Measurements from ENCODE around the gene IQCE.

Gene IQCE

DNA sequence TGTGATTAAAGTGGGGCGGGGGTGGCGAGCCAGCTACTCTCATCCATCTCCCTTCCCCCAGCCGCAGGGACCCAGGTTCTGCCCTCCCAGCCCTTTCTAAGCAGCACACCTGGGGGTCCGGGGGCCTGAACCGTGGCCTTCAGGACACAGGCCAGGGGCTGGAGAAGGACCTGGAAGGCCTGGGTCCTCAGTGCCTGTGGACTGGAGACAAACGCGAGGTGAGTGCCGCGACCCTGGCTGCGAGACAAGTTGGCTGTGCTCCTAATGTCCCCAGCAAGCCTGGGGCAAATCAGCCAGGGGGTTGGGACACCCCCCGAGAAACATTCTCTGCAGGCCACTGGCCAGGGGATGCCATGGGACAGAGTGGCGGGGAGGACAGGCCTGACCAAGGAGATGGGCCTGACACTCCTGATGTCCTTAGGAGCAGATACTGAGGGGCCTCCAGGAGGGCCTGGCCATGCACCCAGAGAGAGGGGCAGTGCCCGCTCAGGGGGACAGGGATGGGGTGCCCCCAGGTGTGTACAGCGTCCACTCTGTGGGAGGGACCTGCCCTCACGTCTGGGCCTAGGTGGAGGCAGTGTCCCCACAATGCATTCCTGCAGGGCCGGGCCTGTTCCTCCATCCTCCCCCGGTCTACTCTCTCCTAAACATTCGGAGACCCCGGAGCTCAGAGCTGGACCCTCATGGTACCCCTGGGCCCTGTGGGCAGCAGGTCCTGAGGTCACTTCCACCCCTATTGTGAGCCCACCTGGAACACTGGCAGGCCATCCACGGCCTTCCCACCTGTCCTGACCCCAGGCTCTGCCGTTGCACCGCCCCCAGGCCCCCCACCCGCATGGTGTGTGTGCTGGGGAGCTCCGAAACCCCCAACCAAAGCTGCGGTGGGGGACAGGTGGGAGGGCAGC lies 16.5 kb upstream of the IQCE start:
- H3K36me3 ChIP-seq (replicated peaks) = peaks cover 43% of the 10 kb centered on the region

DNA sequence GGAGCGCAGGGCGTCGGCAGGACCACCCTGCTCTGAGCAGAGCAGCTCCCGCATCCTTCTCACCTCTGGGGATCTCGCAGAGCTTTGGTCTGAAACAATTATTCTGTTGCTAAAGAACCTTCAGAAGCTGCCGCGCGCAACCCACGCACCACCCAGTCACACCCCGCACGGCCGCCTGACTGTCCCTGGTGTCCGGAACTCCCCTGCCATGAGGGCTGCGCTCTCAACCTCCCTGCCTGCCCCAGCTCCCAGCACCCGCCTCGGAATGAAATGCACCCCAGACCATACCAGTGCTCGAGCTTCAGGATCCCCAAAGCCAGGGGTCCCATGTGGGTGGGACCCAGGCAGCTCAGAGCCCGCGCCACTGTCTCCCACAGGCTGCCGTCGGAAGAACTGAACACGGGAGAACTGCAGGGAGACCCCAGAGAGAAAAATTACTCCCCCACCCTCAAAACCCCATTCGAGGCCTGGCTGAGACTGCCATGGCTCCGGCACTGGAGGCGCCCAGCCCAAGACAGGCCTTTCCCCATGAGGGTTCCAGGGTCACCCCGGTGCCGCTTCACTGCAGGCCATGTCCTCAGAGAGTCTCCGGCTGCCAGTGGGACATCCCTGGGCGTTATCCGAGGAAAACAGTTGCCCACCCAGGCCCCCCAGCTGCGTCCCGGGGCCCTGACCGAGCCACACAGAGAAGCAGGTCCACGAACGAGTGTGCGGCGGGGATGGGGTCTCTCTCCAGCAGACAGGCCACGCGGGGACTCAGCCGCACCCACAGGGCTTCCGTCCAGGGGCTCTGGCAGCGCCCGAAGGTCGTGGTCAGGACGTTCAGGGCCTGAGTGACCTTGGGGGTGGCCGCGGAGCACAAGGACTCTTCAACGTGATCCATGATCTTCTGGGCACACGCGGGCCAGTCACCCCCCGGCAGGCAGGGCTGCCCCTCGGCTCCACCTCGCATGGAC lies 15.6 kb upstream of the IQCE start:
- TF ChIP-seq, protein P1, sequence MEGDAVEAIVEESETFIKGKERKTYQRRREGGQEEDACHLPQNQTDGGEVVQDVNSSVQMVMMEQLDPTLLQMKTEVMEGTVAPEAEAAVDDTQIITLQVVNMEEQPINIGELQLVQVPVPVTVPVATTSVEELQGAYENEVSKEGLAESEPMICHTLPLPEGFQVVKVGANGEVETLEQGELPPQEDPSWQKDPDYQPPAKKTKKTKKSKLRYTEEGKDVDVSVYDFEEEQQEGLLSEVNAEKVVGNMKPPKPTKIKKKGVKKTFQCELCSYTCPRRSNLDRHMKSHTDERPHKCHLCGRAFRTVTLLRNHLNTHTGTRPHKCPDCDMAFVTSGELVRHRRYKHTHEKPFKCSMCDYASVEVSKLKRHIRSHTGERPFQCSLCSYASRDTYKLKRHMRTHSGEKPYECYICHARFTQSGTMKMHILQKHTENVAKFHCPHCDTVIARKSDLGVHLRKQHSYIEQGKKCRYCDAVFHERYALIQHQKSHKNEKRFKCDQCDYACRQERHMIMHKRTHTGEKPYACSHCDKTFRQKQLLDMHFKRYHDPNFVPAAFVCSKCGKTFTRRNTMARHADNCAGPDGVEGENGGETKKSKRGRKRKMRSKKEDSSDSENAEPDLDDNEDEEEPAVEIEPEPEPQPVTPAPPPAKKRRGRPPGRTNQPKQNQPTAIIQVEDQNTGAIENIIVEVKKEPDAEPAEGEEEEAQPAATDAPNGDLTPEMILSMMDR (IDR thresholded peaks at IDR 0.05; ENCODE audit: low read depth, low read length, missing control alignments) = no peak
- H3K27me3 ChIP-seq (replicated peaks) = no peaks in the 10 kb centered on the region
- in situ Hi-C loops (cut with HindIII; ENCODE audit: low pct_ligation_motif_present, low sequenced_read_pairs) = no loop called here
- H3K36me3 ChIP-seq (replicated peaks) = peaks cover 44% of the 10 kb centered on the region
- DNase-seq = no peak
- no peak overlapping the region for H3K4me3 ChIP-seq (ENCODE audit: low read depth, low read length)
- no peak overlapping the region for H3K27ac ChIP-seq

More for the DNA sequence above, 16.5 kb upstream of the IQCE start:
- H3K27ac ChIP-seq = no peak overlapping the region
- TF ChIP-seq, protein P1 (IDR thresholded peaks at IDR 0.05; ENCODE audit: low read depth, low read length, missing control alignments) = no peak
- H3K27me3 ChIP-seq (replicated peaks) = no peaks in the 10 kb centered on the region
- no peak for DNase-seq
- no peak overlapping the region for H3K4me3 ChIP-seq (ENCODE audit: low read depth, low read length)
- in situ Hi-C loops (cut with HindIII; ENCODE audit: low pct_ligation_motif_present, low sequenced_read_pairs) = no loop called here

DNA sequence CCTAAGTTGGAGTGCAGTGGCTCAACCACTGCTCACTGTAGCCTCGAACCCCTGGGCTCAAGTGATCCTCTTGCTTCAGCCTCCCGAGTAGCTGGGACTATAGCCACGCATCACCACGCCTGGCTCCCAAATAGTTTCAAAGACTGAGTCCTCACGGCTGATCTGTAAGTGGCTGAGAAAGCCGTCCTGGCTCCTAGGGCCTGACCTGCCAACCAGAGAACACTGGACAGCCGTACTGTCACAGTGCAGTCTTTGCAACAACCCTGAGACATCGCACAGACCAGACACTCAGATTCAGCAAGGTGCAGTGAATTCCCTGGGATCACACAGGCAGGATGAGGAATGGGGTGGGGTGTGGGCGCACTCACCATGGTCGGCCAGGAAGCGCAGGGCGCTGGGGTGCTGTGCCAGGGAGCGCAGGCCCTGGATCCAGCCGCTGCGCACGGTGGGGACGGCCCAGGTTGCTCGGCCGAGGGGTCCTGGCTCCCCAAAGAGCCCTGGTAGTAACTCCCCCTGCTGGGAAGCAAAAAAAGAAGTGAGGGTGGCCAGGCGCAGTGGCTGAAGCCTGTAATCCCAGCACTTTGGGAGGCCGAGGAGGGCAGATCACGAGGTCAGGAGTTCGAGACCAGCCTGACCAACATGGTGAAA lies 14.1 kb upstream of the IQCE start:
- Histone ChIP-seq H3K27ac (no peak overlapping the region), H3K36me3 (replicated peaks) (peaks cover 39% of the 10 kb centered on the region), H3K27me3 (replicated peaks) (no peaks in the 10 kb centered on the region), H3K4me3 (ENCODE audit: low read depth, low read length) (no peak overlapping the region)
- TF ChIP-seq, protein P1 (IDR thresholded peaks at IDR 0.05; ENCODE audit: low read depth, low read length, missing control alignments) = no peak
- in situ Hi-C loops (cut with HindIII; ENCODE audit: low pct_ligation_motif_present, low sequenced_read_pairs) = no loop called here
- DNase-seq = no peak

DNA sequence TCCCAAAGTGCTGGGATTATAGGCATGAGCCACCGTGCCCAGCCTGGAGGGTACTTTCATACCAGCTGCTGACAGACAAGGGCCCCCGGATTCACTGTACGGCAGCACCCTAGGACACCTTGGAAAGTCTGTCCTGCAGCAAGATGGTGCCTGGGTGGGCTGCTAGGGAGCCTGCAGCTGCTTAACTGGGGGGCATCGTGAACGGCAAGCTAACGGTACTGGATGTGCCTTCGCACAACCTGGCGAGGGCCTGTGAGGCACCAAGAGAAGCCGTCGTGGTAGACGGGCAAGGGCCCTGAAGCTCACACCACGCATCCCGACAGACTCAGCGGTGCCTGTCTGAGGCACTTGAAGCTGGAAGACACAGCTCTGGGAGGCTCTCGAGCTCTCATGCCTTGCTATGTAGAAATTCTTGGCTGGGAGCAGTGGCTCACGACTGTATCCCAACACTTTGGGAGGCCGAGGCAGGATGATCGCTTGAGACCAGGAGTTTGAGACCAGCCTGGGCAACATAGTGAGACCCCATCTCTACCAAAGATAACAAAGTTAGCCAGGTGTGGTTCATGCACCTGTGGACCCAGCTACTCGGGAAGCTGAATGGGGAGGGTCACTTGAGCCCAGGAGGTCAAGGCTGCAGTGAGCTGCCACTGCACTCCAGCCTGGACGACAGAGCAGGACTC lies 12.9 kb upstream of the IQCE start:
- no peaks in the 10 kb centered on the region for H3K27me3 ChIP-seq (replicated peaks)
- in situ Hi-C loops (cut with HindIII; ENCODE audit: low pct_ligation_motif_present, low sequenced_read_pairs) = no loop called here
- H3K36me3 ChIP-seq (replicated peaks) = peaks cover 39% of the 10 kb centered on the region
- no peak for DNase-seq
- no peak overlapping the region for H3K27ac ChIP-seq
- H3K4me3 ChIP-seq (ENCODE audit: low read depth, low read length) = no peak overlapping the region
- TF ChIP-seq, protein P1 (IDR thresholded peaks at IDR 0.05; ENCODE audit: low read depth, low read length, missing control alignments) = no peak
